Measurements from ENCODE around the gene CDS2.

GRCh38 chr20:5196149-5196548 lies 69.3 kb downstream of the CDS2 start:
- no peak for TF ChIP-seq CTCF (IDR thresholded peaks at IDR 0.05)
- no peak for TF ChIP-seq POLR2A (IDR thresholded peaks at IDR 0.05)
